NK-92 (cell line): ENCODE measurements around the gene KIF9.
"Not testable (repeated sequence)": the region's sequence is repeated elsewhere in the genome, so short reads cannot be mapped to it uniquely, and the experiment has no call there.

Experiments used
- DNase-seq: peaks from one replicate; lab custom pipeline; 2025; ENCODE audit not compliant: unreplicated experiment; lab: John Stamatoyannopoulos, UW

KIF9 gene

DNA sequence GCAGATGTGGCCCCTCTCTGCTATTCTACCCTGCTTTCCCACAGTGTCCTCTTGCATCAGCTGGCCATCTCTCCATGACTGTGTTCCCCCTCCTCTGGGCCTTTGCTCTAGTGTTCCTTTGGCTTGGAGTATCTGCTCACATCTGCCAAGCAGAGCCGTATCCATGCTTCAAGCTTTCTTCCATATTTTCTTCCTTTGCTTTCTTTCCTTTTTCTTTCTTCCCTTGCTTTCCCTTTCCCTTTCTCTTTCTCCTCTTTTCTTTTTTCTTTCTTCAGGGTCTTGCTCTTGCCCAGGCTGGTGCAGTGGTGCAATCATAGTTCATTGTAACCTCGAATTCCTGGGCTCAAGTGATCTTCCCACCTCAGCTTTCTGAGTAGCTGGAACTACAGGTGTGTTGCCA is 12.7 kb upstream of the KIF9 start:
- no peak for DNase-seq

GRCh38 chr3:47294392-47294791 is 11.8 kb upstream of the KIF9 start:
- DNase-seq, result no peak

DNA sequence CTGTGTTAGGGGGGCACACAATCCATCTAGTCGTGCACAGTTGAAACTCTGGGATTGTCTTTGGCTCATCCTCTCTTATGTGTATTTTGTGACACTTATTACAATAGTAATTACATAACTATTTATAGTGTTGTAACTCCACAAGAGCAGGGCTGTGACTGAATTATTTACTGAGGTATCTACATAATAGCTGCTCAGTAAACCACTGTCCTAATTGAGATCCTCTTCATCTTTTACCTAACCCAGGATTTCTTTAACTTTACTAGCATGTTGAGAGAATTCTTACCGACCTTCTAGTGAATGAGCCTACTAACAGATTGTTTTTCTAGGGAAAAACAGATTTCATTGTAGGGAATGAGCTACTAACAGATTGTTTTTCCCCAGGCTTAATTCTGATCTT is 11.2 kb upstream of the KIF9 start:
- no peak for DNase-seq

GRCh38 chr3:47291754-47292420 is 9.3 kb upstream of the KIF9 start:
- DNase-seq, result not testable (repeated sequence)

DNA sequence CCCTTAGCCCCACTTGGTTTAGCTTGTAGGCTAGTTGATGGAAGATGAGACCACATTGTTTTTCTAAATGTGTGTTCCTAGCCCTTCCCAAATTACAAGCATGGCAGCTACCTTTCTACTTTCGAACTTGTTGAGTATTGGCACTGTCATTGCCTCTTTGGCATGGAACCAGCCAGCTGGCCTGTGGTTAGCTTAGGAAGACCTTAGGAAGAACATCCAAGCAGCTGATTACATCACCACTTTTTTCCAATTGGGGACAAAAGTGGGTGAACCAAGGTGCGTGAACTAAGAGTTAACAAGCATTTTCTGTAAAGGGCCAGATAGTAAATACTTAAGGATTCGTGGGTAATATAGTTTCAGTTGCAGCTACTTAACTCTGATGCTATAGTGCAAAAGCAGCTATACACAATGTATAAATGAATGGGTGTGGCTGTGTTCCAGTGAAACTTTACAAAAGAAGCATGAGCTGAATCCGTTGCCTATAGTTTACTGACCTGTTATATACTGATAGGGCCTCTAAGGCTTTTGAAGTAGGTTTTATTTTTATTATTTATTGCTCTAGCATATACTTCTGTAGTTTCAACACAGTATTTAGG is 8.7 kb upstream of the KIF9 start:
- no peak for DNase-seq

DNA sequence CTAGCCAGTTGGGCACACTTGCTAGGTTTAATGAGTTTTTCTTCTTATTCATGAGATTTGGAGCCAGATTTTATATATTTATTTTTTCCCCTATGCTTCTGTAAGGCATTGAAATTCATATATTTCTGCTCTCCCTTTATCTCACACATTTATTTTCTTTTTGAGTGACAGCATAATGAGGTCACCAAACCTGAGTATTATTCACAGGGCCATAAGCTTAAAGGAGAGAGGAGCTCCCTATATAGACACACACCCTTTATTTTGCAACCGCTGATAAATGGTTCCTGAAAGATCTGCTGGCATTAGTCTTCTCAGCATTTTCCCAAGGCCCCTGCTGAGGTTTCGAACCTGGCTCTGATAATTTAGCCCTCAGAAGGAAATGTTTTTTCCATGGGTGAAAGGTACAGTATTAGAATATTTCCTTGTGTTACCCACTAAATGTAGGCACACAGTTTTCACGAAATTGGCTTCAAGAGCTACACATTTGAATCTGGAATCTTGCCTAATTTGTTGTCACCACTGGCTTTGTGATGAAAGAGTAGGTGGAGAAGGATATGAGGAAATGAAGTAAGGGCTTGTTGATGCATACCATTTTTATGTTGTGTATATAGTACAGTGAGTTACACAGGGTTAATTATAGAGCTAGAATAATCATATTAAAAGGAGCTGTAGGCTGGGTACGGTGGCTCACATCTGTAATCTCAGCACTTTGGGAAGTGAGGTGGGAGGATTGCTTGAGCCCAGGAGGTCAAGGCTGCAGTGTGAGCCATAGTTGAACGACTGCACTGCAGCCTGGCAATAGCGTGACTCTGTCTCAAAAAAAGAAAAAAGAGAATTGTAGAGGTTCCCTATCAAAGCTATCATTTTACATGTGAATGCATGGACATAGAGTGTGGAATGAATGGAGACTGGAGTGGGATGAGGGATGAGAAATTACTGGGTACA is 6.6 kb upstream of the KIF9 start:
- no peak for DNase-seq

- DNase-seq, result no peak
These were observed 1.2 kb upstream of the KIF9 start for GRCh38 chr3:47283591-47284364.

GRCh38 chr3:47283193-47283537 is 566 bp upstream of the KIF9 start:
- no peak for DNase-seq

GRCh38 chr3:47280519-47280918 is 2.1 kb downstream of the KIF9 start:
- no peak for DNase-seq

- DNase-seq, result no peak
These were observed 6.0 kb downstream of the KIF9 start for GRCh38 chr3:47276558-47276957.

GRCh38 chr3:47274652-47275051 is 7.9 kb downstream of the KIF9 start:
- no peak for DNase-seq

GRCh38 chr3:47273564-47273963 is 9.0 kb downstream of the KIF9 start:
- no peak for DNase-seq

- no peak for DNase-seq
These were observed 12.1 kb downstream of the KIF9 start for GRCh38 chr3:47270526-47270925.

DNA sequence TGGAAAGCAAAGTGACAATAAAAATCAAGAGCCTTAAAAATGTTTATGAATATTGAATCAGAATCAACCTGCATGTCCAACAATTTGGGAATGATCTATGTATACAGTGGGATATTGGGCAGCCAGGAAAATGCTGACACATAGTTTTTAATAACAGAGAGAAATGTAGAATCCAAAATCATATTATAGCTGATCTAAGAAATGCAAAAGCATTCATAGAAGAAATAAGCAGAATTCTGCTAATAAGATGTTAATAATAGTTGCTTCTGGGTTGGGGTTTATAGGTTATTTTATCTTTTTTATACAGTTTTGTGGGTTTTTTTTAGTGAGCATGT is 15.1 kb downstream of the KIF9 start:
- no peak for DNase-seq

GRCh38 chr3:47266709-47267489 is 15.7 kb downstream of the KIF9 start:
- DNase-seq, result no peak

- no peak for DNase-seq
These were observed 16.7 kb downstream of the KIF9 start for GRCh38 chr3:47265725-47266428.

DNA sequence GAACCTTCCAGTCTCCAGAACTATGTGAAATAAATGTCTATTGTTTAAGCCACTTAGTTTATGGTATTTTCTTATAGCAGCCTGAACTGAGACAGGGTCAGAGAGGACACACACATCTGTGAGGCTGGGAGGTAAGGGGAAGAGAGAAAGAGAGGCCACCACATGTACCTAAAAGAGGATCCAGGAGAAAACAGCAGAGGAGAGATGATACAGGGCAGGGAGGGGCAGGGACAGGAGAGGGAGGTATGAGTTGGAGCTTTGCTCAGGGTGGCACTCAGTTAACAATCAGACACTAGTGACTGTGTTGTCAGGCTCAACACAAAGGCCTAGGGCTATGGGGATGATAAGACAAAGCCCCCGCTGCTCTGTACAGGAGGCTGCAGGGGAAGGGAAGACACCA is 17.6 kb downstream of the KIF9 start:
- DNase-seq, result no peak

- no peak for DNase-seq
These were observed 21.3 kb downstream of the KIF9 start for GRCh38 chr3:47261301-47261700.

DNA sequence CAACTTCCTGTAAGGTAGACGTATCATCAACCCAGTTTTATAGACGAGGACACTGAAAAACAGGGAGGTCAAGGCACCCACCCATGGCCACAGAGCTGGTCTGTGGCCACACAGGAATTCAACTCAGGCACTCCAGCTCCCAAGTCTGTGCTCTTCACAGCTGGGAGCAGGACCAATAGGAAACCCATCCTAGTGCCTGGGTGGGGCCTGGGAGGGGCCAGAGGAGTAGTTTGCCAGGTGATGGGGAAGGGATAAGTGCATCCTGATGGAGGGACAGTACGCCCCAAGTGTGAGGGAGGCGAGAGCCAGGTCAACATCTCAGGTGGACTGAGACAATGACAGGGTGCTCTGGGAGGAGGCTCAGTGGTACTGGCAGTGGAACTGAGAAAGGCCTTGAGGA is 22.0 kb downstream of the KIF9 start:
- DNase-seq, result no peak

- no peak for DNase-seq
These were observed 23.5 kb downstream of the KIF9 start for GRCh38 chr3:47259114-47259513.
